ENCODE results near the gene ARHGEF28.

DNA sequence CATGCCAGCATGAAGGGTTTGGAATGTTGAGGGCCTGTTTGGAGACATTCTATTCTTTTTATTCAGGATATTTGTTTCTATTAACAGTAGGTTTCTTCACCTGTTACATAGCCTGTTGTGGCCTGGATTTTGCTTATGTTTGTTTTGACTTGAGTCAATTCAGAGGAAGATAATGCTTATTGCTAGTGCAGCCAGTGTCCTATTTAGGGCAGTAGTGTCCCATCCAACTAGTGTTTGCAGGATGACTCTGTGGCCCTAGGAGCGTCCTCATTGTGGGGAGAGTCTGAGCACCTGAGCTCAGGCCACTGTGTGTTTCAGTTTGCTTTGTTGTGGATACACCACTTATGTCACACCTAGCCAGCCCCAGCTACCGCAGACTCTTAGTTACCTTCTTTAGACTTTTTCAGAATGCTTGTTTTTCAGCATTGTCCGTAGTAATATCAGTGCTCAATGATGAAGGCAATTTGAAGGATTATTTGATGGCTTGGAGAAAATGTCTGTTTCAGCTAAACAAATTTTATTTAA is 90.3 kb downstream of the ARHGEF28 start:
- TF ChIP-seq, protein P1, sequence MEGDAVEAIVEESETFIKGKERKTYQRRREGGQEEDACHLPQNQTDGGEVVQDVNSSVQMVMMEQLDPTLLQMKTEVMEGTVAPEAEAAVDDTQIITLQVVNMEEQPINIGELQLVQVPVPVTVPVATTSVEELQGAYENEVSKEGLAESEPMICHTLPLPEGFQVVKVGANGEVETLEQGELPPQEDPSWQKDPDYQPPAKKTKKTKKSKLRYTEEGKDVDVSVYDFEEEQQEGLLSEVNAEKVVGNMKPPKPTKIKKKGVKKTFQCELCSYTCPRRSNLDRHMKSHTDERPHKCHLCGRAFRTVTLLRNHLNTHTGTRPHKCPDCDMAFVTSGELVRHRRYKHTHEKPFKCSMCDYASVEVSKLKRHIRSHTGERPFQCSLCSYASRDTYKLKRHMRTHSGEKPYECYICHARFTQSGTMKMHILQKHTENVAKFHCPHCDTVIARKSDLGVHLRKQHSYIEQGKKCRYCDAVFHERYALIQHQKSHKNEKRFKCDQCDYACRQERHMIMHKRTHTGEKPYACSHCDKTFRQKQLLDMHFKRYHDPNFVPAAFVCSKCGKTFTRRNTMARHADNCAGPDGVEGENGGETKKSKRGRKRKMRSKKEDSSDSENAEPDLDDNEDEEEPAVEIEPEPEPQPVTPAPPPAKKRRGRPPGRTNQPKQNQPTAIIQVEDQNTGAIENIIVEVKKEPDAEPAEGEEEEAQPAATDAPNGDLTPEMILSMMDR (IDR thresholded peaks at IDR 0.05; ENCODE audit: low read length): no peak
- TF ChIP-seq EZH2 (optimal IDR thresholded peaks at IDR 0.05; ENCODE audit: low read depth, low read length): no peak
